GM12864 (cell line): ENCODE measurements around the gene EPB41.
A peak's percentile ranks its signal among the peaks of the same experiment; 100 is the strongest.

Experiments
- DNase-seq: peaks from one replicate; pipeline ENCODE4 v3.0.0-alpha.2; 2011; ENCODE audit warnings: low read depth
- H3K4me3 ChIP-seq: 2 replicates; pipeline ENCODE4 v1.5.1; 2011; ENCODE audit warnings: mild to moderate bottlenecking, low read depth, low read length, control low read depth
- CTCF ChIP-seq: IDR thresholded peaks from 2 replicates; pipeline ENCODE4 v1.5.1; 2011; ENCODE audit warnings: low read depth, mild to moderate bottlenecking, moderate library complexity, low read length, control low read depth, inconsistent platforms; ENCODE audit errors: missing control alignments

Gene EPB41

DNA sequence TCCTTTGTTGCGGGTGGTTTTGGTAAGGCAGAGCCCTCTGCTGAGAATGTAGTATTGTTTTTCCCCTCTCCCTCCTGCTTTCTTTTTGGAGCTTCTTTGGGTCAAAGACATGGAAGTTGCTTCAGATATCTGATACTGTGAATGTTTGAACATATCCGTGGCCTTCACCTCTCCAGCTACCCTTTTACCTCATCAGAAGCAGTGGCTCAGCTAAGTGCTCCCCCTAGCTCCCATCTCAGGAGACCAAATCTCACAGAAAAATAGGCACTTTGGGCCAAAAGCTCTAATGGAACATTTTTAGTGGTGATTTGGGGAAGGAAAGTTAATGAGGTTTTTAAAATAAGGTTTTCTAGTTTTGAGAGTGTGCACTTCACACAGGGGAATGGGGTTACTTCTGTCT is 203.0 kb downstream of the EPB41 start:
- no peak for DNase-seq
- no peak for TF ChIP-seq CTCF
- no peak overlapping the region for H3K4me3 ChIP-seq

- H3K4me3 ChIP-seq = no peak overlapping the region
- TF ChIP-seq CTCF = no peak
- DNase-seq = no peak
Observed at GRCh38 chr1:29119121-29119929, 205.0 kb downstream of the EPB41 start.

GRCh38 chr1:29120367-29120766 is 206.0 kb downstream of the EPB41 start:
- no peak overlapping the region for H3K4me3 ChIP-seq
- TF ChIP-seq CTCF = no peak
- no peak for DNase-seq

- TF ChIP-seq CTCF = peak; percentile 71
- no peak for DNase-seq
- H3K4me3 ChIP-seq = no peak overlapping the region
Observed at GRCh38 chr1:29120947-29121485, 206.6 kb downstream of the EPB41 start.

DNA sequence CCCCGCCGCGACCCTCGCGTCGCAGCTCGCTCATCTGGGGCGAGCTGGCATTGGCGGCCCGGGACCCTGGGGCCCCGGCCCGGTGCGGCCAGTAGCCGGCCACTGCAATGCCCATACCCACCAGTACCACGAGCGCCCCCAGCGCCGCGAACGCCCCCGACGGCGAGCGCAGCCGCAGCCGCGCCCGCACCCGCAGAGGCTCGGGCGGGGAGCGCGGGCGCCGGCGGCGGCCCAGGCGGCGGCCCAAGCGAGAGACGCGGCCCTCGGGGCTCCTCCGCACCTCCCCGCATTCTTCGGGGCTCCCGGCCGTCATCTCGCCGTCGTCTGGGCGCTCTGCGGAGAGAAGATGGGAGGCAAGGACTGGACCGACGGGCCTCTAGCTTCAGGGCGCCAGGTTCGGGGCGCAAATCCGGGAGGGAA is 207.2 kb downstream of the EPB41 start:
- DNase-seq = no peak
- no peak for TF ChIP-seq CTCF
- no peak overlapping the region for H3K4me3 ChIP-seq

DNA sequence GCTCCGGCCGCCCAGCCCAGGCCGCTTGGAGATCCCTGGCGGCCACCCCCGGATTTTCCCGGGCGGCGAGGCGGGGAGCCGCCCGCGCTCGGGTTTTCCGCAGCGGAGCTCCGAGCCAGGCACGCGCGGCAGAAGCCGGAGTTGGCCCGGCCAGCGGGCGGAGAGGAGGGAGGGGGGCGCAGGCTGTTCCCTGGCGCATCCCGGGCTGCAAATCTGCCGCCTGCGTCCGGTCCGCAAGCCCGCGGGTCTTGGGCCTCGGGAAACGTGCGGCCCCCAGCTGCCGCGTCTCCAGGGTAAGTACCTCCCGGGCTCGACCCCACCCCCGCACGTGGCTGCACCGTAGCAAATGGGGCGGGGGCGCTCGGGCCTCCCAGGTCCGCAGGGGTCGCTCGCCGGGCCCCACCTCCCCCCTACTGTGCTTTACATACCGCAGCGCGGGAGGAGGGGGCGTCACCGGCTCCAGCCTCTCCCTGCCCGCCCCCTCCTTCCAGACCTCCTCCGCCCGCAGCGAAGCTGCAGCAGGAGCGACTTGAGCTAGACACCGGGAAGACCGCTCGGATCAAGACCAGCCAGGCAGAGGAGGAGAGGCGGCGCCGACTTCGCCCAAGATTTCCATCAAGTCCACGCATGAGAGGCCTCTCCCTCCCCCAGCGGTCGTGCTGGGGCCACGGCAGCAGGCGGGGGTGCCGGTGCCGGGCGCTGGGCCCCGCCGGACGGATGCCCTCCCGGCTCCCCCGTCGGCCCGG is 207.7 kb downstream of the EPB41 start:
- no peak for DNase-seq
- no peak for TF ChIP-seq CTCF
- no peak overlapping the region for H3K4me3 ChIP-seq

GRCh38 chr1:29122682-29123052 is 208.3 kb downstream of the EPB41 start:
- no peak for DNase-seq
- no peak overlapping the region for H3K4me3 ChIP-seq
- TF ChIP-seq CTCF = no peak
